Astrocyte of the cerebellum (primary cell): ENCODE measurements around the gene MYO19.

ENCODE experiments used
- DNase-seq: peaks from one replicate; pipeline ENCODE4 v3.0.0-alpha.2; 2011; ENCODE audit warnings: low read depth
- H3K4me3 ChIP-seq: 2 replicates; pipeline ENCODE4 v1.5.1; 2011; ENCODE audit warnings: mild to moderate bottlenecking, low read depth, low read length, moderate library complexity
- in situ Hi-C: cut with HindIII; loops from 2 replicates; pipeline ENCODE4 v1.10.0; 2017; ENCODE audit warnings: low sequenced_read_pairs
- TF ChIP-seq, protein P1 (sequence below): IDR thresholded peaks from 2 replicates; pipeline ENCODE4 v1.5.1; 2012; ENCODE audit warnings: low read length, low read depth, moderate library complexity, mild to moderate bottlenecking; ENCODE audit errors: missing control alignments

MYO19 gene, protein sequence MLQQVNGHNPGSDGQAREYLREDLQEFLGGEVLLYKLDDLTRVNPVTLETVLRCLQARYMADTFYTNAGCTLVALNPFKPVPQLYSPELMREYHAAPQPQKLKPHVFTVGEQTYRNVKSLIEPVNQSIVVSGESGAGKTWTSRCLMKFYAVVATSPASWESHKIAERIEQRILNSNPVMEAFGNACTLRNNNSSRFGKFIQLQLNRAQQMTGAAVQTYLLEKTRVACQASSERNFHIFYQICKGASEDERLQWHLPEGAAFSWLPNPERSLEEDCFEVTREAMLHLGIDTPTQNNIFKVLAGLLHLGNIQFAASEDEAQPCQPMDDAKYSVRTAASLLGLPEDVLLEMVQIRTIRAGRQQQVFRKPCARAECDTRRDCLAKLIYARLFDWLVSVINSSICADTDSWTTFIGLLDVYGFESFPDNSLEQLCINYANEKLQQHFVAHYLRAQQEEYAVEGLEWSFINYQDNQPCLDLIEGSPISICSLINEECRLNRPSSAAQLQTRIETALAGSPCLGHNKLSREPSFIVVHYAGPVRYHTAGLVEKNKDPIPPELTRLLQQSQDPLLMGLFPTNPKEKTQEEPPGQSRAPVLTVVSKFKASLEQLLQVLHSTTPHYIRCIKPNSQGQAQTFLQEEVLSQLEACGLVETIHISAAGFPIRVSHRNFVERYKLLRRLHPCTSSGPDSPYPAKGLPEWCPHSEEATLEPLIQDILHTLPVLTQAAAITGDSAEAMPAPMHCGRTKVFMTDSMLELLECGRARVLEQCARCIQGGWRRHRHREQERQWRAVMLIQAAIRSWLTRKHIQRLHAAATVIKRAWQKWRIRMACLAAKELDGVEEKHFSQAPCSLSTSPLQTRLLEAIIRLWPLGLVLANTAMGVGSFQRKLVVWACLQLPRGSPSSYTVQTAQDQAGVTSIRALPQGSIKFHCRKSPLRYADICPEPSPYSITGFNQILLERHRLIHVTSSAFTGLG

DNA sequence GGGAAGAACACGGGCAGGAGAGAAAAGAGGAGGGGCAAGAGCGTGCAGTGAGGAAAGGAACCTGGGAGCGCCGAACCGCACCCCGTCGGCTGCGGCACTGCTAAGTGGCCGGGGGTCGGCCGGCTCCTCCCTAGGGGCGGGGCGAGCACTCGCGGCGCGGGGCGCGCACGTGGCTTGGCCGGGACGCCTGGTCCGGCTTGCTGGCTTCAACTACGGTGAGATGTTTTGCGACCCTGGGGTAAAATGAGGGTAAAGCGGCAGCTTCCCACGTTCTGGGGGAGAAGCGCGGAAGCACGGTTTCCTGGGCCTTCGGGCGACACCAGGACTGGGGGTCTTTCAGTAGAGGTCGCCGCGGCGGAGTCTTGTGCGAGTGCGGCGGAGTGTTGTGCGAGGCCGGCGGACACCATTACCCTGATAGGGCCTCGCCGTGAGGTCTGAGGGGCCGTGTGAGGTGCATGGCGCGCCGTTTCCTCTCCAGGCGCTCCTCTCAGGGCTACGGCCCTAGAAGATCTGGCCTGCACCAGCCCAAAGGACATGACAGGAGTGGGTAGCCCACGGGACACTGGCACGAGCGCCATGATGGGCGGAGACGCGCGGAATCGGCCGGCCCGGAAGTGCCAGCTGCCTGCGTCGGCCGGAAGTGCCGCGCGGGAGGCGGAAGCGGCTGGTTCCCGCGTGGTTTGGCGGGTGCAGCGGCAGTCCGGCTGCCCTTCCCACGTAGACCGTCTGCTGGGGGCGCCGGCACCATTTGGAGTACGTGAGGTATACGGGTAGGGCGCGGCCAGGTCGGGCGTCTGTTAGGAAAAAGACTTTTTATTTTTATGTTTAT is at the start of gene MYO19, which contains the start of gene PIGW:
MYO19 (minus strand) TSS at position 29 of the 829 bp plus-strand sequence. CDS start 2,330 bp downstream, outside the sequence.
PIGW (plus strand) TSS at position 148 of the 829 bp plus-strand sequence. CDS start 2,115 bp downstream, outside the sequence.
- in situ Hi-C loops: no loop called here
- peak; percentile 59 for DNase-seq
- H3K4me3 ChIP-seq: peak within 1 kb of the TSS; percentile 78
- TF ChIP-seq, protein P1, sequence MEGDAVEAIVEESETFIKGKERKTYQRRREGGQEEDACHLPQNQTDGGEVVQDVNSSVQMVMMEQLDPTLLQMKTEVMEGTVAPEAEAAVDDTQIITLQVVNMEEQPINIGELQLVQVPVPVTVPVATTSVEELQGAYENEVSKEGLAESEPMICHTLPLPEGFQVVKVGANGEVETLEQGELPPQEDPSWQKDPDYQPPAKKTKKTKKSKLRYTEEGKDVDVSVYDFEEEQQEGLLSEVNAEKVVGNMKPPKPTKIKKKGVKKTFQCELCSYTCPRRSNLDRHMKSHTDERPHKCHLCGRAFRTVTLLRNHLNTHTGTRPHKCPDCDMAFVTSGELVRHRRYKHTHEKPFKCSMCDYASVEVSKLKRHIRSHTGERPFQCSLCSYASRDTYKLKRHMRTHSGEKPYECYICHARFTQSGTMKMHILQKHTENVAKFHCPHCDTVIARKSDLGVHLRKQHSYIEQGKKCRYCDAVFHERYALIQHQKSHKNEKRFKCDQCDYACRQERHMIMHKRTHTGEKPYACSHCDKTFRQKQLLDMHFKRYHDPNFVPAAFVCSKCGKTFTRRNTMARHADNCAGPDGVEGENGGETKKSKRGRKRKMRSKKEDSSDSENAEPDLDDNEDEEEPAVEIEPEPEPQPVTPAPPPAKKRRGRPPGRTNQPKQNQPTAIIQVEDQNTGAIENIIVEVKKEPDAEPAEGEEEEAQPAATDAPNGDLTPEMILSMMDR: no peak

DNA sequence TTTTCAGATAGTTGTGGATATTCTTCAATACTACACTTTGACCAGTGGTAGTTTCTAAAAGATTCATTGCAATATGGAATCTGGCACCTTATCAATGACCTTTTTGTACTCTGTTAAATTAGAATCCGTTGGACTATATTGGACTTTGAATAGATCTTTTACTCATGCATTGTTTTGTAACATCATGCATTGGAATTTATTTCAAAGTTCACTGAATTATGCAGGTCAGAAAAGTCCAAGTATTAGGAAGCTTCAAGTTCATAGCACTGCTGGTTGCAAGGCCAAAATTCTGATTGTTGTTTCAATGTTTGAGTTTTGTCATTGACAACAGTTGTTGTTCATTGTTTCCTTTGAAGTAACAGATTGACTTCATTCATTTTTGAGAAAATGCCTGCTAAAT is 49.1 kb upstream of the MYO19 start:
- in situ Hi-C loops: no loop called here
- TF ChIP-seq, protein P1: no peak
- H3K4me3 ChIP-seq: no peak overlapping the region
- no peak for DNase-seq

DNA sequence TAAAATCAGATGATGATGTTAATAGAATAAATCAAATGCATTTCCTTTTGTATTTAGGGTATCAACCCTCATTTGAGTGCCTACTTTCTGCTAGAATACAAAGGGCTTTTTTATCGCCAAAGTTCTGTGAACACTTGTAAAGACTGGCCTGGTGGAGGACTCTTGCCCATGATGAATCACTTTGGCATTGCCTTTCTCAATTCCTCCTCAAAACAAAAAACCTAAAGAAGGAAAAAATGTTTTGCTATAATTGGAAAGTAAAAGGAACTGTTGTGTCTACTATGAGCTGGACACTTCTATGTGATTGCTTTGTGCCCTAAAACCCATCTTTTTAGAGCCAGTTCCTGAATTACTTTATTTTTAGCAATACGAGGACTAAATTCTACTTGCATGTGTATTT is 44.0 kb upstream of the MYO19 start:
- TF ChIP-seq, protein P1: no peak
- no peak overlapping the region for H3K4me3 ChIP-seq
- DNase-seq: no peak
- in situ Hi-C loops: no loop called here

DNA sequence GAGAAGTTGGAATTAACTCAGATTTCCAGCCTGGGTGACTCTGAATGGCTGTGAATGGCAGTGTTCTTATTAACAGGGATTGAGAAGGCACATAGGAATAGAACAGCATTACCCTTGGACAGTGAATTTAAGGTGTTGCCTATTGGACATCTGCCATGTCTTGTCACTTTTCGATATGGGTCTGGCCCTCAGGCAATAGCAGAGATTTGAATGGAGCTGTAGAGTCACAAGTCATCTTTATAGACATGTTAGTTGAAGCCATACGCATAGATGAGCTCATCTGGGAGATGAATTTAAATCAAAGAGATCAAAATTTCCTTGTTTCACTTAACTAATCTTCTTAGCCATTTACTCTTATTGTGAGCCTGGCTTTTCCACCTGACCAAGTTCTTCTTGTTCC is 42.1 kb upstream of the MYO19 start:
- TF ChIP-seq, protein P1: no peak
- in situ Hi-C loops: no loop called here
- DNase-seq: no peak
- no peak overlapping the region for H3K4me3 ChIP-seq

DNA sequence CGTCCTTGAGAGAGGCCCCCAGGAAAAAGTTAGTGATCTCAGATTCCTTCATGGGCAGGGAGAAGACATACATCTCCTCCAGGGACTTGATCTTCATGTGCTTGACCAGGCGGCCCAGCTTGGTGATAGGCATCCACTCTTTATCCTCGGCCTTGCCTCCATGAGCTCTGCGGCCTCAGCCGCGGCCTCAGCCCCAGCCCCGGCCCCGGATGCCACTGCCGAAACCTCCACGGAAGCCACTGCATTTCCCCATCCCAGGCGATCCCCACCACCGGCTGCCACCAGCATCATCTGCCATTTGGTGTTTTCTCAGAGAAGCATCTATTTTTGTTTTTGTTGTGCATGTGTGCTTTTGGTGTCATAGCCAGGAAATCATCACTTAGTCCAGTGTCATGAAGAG is 40.4 kb upstream of the MYO19 start:
- H3K4me3 ChIP-seq: no peak overlapping the region
- in situ Hi-C loops: no loop called here
- TF ChIP-seq, protein P1: no peak
- no peak for DNase-seq

DNA sequence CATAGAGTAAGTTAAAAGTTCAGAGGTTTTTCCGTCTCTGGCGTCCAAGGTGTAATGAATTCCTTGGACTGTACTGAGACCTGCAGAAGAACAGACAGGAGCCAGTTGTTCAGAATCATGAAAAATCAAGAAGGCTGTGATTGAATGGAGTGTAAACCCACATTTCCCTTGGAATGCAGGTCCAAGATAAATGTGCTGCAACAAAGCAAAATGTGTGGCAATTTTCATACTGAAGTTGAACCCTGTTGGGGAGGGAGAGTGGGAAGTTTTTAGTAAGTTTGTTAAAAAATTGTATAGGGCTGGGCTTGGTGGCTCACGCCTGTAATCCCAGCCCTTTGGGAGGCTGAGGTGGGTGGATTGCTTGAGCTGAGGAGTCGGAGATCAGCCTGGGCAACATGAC is 31.4 kb upstream of the MYO19 start:
- H3K4me3 ChIP-seq: no peak overlapping the region
- TF ChIP-seq, protein P1: no peak
- in situ Hi-C loops: no loop called here
- no peak for DNase-seq
